ENCODE results near the gene PMPCA. TPM values are rescaled to one million over a fixed set of nuclear protein-coding genes. Genes with fewer than 3 reads are reported as not detected.

Gene PMPCA
- total and polyA plus RNA-seq, 2 of the 13 experiments (the other 11 are each of a cell fraction or from before 2014, with no cell fraction given) = 70.2 to 88.4 TPM

DNA sequence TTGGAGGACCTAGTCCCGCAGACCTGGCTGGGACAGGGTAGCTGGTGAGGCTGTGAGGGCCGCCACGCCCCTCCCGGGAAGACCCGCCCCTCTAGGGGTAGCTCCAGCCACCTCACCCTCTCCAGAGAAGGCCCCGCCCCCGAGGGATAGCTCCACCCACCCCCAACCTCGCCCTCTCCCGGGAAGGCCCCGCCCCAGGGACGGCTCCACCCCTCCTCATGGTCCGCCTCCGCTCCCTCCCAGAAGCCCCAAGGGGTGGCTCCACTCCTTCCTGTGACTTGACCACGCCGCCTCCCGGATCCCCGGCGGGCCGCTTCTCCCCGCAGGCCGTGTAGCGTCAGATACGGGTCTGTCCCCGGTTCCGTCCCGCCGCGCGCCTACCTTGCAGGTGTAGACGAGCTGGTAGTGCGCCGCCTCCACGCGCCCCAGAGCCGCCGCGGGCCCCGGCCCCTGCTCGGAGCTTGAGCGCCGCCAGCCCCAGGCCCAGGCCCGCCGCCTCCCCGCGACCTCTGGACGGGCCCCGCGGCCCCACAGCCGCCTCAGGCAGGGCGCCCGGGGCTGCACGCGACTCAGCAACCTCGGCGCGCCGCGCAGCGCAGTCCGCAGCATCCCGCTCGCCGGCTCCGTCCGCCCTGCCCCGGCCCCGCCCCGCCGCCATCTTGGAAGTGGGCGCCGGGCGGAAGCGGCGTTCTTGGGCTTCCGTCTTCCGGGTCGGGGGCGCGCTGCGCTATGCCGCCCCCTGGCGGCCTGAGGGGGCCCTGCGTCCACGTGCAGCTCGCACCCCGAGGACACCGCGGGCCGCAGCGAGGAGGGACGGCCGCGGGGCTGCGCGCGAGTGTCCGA, 47.1 kb upstream of the PMPCA start, which contains the start of gene DNLZ (continued):
- TF ChIP-seq, protein P1, sequence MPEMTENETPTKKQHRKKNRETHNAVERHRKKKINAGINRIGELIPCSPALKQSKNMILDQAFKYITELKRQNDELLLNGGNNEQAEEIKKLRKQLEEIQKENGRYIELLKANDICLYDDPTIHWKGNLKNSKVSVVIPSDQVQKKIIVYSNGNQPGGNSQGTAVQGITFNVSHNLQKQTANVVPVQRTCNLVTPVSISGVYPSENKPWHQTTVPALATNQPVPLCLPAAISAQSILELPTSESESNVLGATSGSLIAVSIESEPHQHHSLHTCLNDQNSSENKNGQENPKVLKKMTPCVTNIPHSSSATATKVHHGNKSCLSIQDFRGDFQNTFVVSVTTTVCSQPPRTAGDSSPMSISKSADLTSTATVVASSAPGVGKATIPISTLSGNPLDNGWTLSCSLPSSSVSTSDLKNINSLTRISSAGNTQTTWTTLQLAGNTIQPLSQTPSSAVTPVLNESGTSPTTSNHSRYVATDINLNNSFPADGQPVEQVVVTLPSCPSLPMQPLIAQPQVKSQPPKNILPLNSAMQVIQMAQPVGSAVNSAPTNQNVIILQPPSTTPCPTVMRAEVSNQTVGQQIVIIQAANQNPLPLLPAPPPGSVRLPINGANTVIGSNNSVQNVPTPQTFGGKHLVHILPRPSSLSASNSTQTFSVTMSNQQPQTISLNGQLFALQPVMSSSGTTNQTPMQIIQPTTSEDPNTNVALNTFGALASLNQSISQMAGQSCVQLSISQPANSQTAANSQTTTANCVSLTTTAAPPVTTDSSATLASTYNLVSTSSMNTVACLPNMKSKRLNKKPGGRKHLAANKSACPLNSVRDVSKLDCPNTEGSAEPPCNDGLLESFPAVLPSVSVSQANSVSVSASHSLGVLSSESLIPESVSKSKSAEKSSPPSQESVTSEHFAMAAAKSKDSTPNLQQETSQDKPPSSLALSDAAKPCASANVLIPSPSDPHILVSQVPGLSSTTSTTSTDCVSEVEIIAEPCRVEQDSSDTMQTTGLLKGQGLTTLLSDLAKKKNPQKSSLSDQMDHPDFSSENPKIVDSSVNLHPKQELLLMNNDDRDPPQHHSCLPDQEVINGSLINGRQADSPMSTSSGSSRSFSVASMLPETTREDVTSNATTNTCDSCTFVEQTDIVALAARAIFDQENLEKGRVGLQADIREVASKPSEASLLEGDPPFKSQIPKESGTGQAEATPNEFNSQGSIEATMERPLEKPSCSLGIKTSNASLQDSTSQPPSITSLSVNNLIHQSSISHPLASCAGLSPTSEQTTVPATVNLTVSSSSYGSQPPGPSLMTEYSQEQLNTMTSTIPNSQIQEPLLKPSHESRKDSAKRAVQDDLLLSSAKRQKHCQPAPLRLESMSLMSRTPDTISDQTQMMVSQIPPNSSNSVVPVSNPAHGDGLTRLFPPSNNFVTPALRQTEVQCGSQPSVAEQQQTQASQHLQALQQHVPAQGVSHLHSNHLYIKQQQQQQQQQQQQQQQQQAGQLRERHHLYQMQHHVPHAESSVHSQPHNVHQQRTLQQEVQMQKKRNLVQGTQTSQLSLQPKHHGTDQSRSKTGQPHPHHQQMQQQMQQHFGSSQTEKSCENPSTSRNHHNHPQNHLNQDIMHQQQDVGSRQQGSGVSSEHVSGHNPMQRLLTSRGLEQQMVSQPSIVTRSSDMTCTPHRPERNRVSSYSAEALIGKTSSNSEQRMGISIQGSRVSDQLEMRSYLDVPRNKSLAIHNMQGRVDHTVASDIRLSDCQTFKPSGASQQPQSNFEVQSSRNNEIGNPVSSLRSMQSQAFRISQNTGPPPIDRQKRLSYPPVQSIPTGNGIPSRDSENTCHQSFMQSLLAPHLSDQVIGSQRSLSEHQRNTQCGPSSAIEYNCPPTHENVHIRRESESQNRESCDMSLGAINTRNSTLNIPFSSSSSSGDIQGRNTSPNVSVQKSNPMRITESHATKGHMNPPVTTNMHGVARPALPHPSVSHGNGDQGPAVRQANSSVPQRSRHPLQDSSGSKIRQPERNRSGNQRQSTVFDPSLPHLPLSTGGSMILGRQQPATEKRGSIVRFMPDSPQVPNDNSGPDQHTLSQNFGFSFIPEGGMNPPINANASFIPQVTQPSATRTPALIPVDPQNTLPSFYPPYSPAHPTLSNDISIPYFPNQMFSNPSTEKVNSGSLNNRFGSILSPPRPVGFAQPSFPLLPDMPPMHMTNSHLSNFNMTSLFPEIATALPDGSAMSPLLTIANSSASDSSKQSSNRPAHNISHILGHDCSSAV (CRISPR knock-in tag; IDR thresholded peaks at IDR 0.05; ENCODE audit: borderline replicate concordance) = no peak
- TF ChIP-seq PAX8 (CRISPR knock-in tag; IDR thresholded peaks at IDR 0.05; ENCODE audit: borderline replicate concordance) (peak; percentile 94; the same call in 1 of the 2 replicates), ZBTB38 (CRISPR knock-in tag; IDR thresholded peaks at IDR 0.05) (peak; percentile 18; the same call in 1 of the 2 replicates), ZNF816 (CRISPR knock-in tag; IDR thresholded peaks at IDR 0.05; ENCODE audit: borderline replicate concordance) (no peak), TCF12 (IDR thresholded peaks at IDR 0.05) (no peak), TCF12 (CRISPR knock-in tag; IDR thresholded peaks at IDR 0.05) (peak; percentile 16; the same call in 1 of the 2 replicates), MTA1 (CRISPR knock-in tag; IDR thresholded peaks at IDR 0.05; ENCODE audit: borderline replicate concordance) (peak; percentile 67; the same call in 1 of the 2 replicates)
- TF ChIP-seq, protein P2, sequence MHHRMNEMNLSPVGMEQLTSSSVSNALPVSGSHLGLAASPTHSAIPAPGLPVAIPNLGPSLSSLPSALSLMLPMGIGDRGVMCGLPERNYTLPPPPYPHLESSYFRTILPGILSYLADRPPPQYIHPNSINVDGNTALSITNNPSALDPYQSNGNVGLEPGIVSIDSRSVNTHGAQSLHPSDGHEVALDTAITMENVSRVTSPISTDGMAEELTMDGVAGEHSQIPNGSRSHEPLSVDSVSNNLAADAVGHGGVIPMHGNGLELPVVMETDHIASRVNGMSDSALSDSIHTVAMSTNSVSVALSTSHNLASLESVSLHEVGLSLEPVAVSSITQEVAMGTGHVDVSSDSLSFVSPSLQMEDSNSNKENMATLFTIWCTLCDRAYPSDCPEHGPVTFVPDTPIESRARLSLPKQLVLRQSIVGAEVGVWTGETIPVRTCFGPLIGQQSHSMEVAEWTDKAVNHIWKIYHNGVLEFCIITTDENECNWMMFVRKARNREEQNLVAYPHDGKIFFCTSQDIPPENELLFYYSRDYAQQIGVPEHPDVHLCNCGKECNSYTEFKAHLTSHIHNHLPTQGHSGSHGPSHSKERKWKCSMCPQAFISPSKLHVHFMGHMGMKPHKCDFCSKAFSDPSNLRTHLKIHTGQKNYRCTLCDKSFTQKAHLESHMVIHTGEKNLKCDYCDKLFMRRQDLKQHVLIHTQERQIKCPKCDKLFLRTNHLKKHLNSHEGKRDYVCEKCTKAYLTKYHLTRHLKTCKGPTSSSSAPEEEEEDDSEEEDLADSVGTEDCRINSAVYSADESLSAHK (CRISPR knock-in tag; IDR thresholded peaks at IDR 0.05; ENCODE audit: borderline replicate concordance) = no peak

Data from HepG2 (cell line).